ENCODE results near the gene TEX11.
"Not testable (repeated sequence)": the region's sequence is repeated elsewhere in the genome, so short reads cannot be mapped to it uniquely, and the experiment has no call there.

Gene TEX11

GRCh38 chrX:70755850-70756249 is 152.7 kb downstream of the TEX11 start:
- no peak for DNase-seq

GRCh38 chrX:70754169-70754848 is 154.2 kb downstream of the TEX11 start:
- DNase-seq, result no peak

GRCh38 chrX:70733774-70734173 is 174.7 kb downstream of the TEX11 start:
- DNase-seq, result not testable (repeated sequence)

- DNase-seq, result not testable (repeated sequence)
Measured at GRCh38 chrX:70727961-70728360, 180.6 kb downstream of the TEX11 start.

GRCh38 chrX:70720721-70721120 is 187.8 kb downstream of the TEX11 start:
- DNase-seq, result no peak

- not testable (repeated sequence) for DNase-seq
Measured at GRCh38 chrX:70711336-70711735, 197.2 kb downstream of the TEX11 start.

- no peak for DNase-seq
Measured at GRCh38 chrX:70694339-70695122, 214.0 kb downstream of the TEX11 start.

GRCh38 chrX:70679455-70679854 is 229.1 kb downstream of the TEX11 start:
- DNase-seq, result not testable (repeated sequence)

GRCh38 chrX:70675284-70675683 is 233.2 kb downstream of the TEX11 start:
- no peak for DNase-seq

GRCh38 chrX:70672326-70672725 is 236.2 kb downstream of the TEX11 start:
- no peak for DNase-seq

- DNase-seq, result no peak
Measured at GRCh38 chrX:70669120-70669519, 239.4 kb downstream of the TEX11 start.

GRCh38 chrX:70664726-70665125 is 243.8 kb downstream of the TEX11 start:
- DNase-seq, result no peak

- not testable (repeated sequence) for DNase-seq
Measured at GRCh38 chrX:70661124-70661523, 247.4 kb downstream of the TEX11 start.

GRCh38 chrX:70657546-70657945 is 251.0 kb downstream of the TEX11 start:
- not testable (repeated sequence) for DNase-seq

- DNase-seq, result no peak
Measured at GRCh38 chrX:70656304-70656703, 252.2 kb downstream of the TEX11 start.

- not testable (repeated sequence) for DNase-seq
Measured at GRCh38 chrX:70647910-70648309, 260.6 kb downstream of the TEX11 start.

GRCh38 chrX:70636218-70636617 is 272.3 kb downstream of the TEX11 start:
- no peak for DNase-seq

GRCh38 chrX:70635669-70636068 is 272.8 kb downstream of the TEX11 start:
- DNase-seq, result no peak

GRCh38 chrX:70635227-70635626 is 273.3 kb downstream of the TEX11 start:
- no peak for DNase-seq

- DNase-seq, result no peak
Measured at GRCh38 chrX:70621743-70622142, 286.8 kb downstream of the TEX11 start.

GRCh38 chrX:70618467-70618866 is 290.0 kb downstream of the TEX11 start:
- no peak for DNase-seq

GRCh38 chrX:70613295-70613694 is 295.2 kb downstream of the TEX11 start:
- no peak for DNase-seq

- DNase-seq, result no peak
Measured at GRCh38 chrX:70605352-70605751, 303.2 kb downstream of the TEX11 start.

GRCh38 chrX:70592091-70592490 is 316.4 kb downstream of the TEX11 start:
- no peak for DNase-seq

Data from cerebellar nuclear complex (tissue), 1 donor.